Stomach smooth muscle (tissue), 2 donors: ENCODE results near the gene NOXO1.

Experiments
- H3K27ac ChIP-seq: one replicate; pipeline ENCODE4 v1.7.0; 2013; ENCODE audit warnings: mild to moderate bottlenecking, low read length, inconsistent platforms
- H3K27me3 ChIP-seq, 2 donors: one replicate each; pipeline ENCODE4 v1.7.0; 2013; ENCODE audit warnings: low read length in 2 of 2; ENCODE audit not compliant: insufficient read depth in 2 of 2, control insufficient read depth in 1 of 2
- H3K36me3 ChIP-seq, 2 donors: one replicate each; pipeline ENCODE4 v1.7.0; 2013; ENCODE audit warnings: low read length in 2 of 2; ENCODE audit not compliant: control insufficient read depth in 2 of 2, insufficient read depth in 2 of 2
- H3K4me1 ChIP-seq: one replicate; pipeline ENCODE4 v1.7.0; 2013; ENCODE audit warnings: low read length; ENCODE audit not compliant: control insufficient read depth, insufficient read depth
- H3K4me3 ChIP-seq, 2 donors: one replicate each; pipeline ENCODE4 v1.7.0; 2013; ENCODE audit warnings: low read length in 2 of 2
- H3K9ac ChIP-seq, 2 donors: one replicate each; pipeline ENCODE4 v1.7.0; 2013; ENCODE audit warnings: low read length in 2 of 2, mild to moderate bottlenecking in 1 of 2
- H3K9me3 ChIP-seq, 2 donors: one replicate each; pipeline ENCODE4 v1.7.0; 2013; ENCODE audit warnings: low read length in 2 of 2; ENCODE audit not compliant: control insufficient read depth in 2 of 2
- donor health status: healthy.
- donor health status: Pancreatic carcinoma.

Gene NOXO1

GRCh38 chr16:1932050-1933028 is 48.9 kb downstream of the NOXO1 start:
- Histone ChIP-seq H3K27ac (no peak overlapping the region), H3K4me3 (no peak overlapping the region), H3K27me3 (peaks cover 2% of the 10 kb centered on the region in 2 donors), H3K4me1 (peaks cover 4% of the 10 kb centered on the region), H3K9me3 (no peaks in the 10 kb centered on the region), H3K9ac (no peak overlapping the region), H3K36me3 (peaks cover 0 to 4% of the 10 kb centered on the region in 2 donors)

- peaks cover 2 to 4% of the 10 kb centered on the region in 2 donors for H3K27me3 ChIP-seq
- no peak overlapping the region for H3K9ac ChIP-seq
- no peaks in the 10 kb centered on the region for H3K36me3 ChIP-seq
- H3K4me3 ChIP-seq = no peak overlapping the region
- no peaks in the 10 kb centered on the region for H3K9me3 ChIP-seq
- H3K27ac ChIP-seq = no peak overlapping the region
- H3K4me1 ChIP-seq = peaks cover 4% of the 10 kb centered on the region
These were observed 50.9 kb downstream of the NOXO1 start for GRCh38 chr16:1930338-1930720.

GRCh38 chr16:1929578-1930337 is 51.5 kb downstream of the NOXO1 start:
- Histone ChIP-seq H3K9me3 (no peaks in the 10 kb centered on the region), H3K4me1 (peaks cover 4% of the 10 kb centered on the region), H3K4me3 (peak overlapping the region in 1 of 2 donors; percentile 70), H3K27me3 (peaks cover 2 to 4% of the 10 kb centered on the region in 2 donors), H3K9ac (peak overlapping the region in 1 of 2 donors; percentile 20), H3K27ac (no peak overlapping the region), H3K36me3 (no peaks in the 10 kb centered on the region)

GRCh38 chr16:1929105-1929504 is 52.2 kb downstream of the NOXO1 start:
- Histone ChIP-seq H3K4me3 (peak overlapping the region; percentile 48 to 70), H3K27me3 (peaks cover 7 to 8% of the 10 kb centered on the region in 2 donors), H3K4me1 (peaks cover 4% of the 10 kb centered on the region), H3K36me3 (no peaks in the 10 kb centered on the region), H3K9me3 (no peaks in the 10 kb centered on the region), H3K27ac (no peak overlapping the region), H3K9ac (peak overlapping the region in 1 of 2 donors; percentile 20)
